Psoas muscle (tissue), 8 donors: Measurements from ENCODE around the gene NBPF12. TPM values are rescaled to one million over a fixed set of nuclear protein-coding genes. Genes with fewer than 3 reads are reported as not detected.
"Not testable (repeated sequence)": the region's sequence is repeated elsewhere in the genome, so short reads cannot be mapped to it uniquely, and the experiment has no call there.

Source experiments
- ATAC-seq, 4 donors: fragments of 200-7000 bp; cut with Tn5 transposase; one replicate each; pipeline ENCODE4 v1.9.1; 2020; ENCODE audit warnings: moderate library complexity in 3 of 4, mild to moderate bottlenecking in 2 of 4
- DNase-seq, 2 donors: peaks; one replicate each; pipeline ENCODE4 v3.0.0-alpha.2; 2020
- H3K27ac ChIP-seq: fragments of 200-600 bp; one replicate; pipeline ENCODE4 v1.8.0; 2022
- H3K27me3 ChIP-seq, 3 donors: fragments of 200-600 bp in 1 of 3; one replicate each; pipeline versions ENCODE4 v1.6.1 to v1.8.0; 2013 to 2022; ENCODE audit warnings: low read length in 2 of 3, mild to moderate bottlenecking in 2 of 3, moderate library complexity in 1 of 3; ENCODE audit not compliant: insufficient read depth in 3 of 3
- H3K36me3 ChIP-seq, 2 donors: fragments of 200-600 bp in 1 of 2; one replicate each; pipeline versions ENCODE4 v1.6.1 to v1.8.0; 2013 to 2022; ENCODE audit warnings: low read depth in 1 of 2, mild to moderate bottlenecking in 1 of 2, moderate library complexity in 1 of 2; ENCODE audit not compliant: insufficient read depth in 1 of 2
- H3K4me1 ChIP-seq: fragments of 200-600 bp; one replicate; pipeline ENCODE4 v1.8.0; 2022
- H3K4me3 ChIP-seq: fragments of 200-600 bp; one replicate; pipeline ENCODE4 v1.8.0; 2022; ENCODE audit warnings: mild to moderate bottlenecking
- H3K9me3 ChIP-seq: fragments of 200-600 bp; one replicate; pipeline ENCODE4 v1.8.0; 2022
- WGBS, 3 donors: extraction: QIAGEN DNeasy Blood & Tissue Kit; methylation state at CpG; one replicate each; pipeline versions ENCODE4 v1.1.6 to v1.1.7; 2013; 5-methylcytosine and 5-hydroxymethylcytosine counted together
- intact Hi-C, 2 donors: fragments of 100-400 bp; cut with DNase I; formaldehyde crosslinking; loops; one replicate each; pipeline versions ENCODE4 v1.11.0 to v1.14.2; 2022
- polyA plus RNA-seq, 3 donors: library from polyadenylated mRNA; stranded (reverse); fragments of 200-250 nt; gene quantifications; one replicate each; pipeline ENCODE4 v1.2.3, GENCODE V29; 2013
- total RNA-seq, 4 donors: library from RNA; stranded (reverse); fragmentation: NEBNext Ultra II Directional in 2 of 4; extraction: Animal tissue kit (Norgen Biotek cat#: 25700) in 2 of 4; gene quantifications; one replicate each; pipeline versions ENCODE4 v1.2.1 to v1.2.4, GENCODE V29; 2021 to 2023
- TF ChIP-seq, protein P1 (sequence below): fragments of 200-600 bp; IDR thresholded peaks from one replicate; pipeline ENCODE4 v1.8.0; 2022; ENCODE audit warnings: antibody characterized with exemption
- donor health status: healthy with polysubstance abuse.
- donor health status: DM: no; HTN: no; CAD: no; lungs with moderate emphysema.
- donor health status: Bipolar disorder and iron deficiency.
- donor health status: healthy.
- donor health status: DM: yes; HTN: yes; CAD: no.
- donor health status: DM: no; HTN: no; CAD: no.
- donor health status: DM: no; HTN: no; CAD: no.
- donor health status: DM: yes; HTN: yes; CAD: no.

The NBPF12 gene
- total and polyA plus RNA-seq, 7 donors: 1.1 to 2.7 (median 2.0) TPM

DNA sequence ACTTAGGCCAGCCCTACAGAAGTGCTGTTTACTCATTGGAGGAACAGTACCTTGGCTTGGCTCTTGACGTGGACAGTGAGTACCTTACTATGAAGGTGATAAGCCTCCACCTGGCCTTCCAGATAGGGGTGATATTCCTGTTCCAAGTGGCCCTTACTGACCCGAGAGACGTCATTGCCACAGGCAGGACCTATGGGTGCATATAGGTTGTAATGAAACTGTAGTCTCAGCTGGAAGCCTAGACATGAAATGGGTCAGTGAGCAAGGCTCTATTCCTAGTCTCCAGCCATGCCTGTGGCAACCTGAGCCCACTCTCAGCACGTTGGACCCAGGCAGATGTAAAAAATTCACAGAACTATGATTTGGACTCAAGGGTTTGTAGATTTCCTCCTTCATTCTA, 48.3 kb downstream of the NBPF12 start:
- H3K36me3 ChIP-seq: peaks cover 0 to 14% of the 10 kb centered on the region in 2 donors
- ATAC-seq, H3K9me3 ChIP-seq, H3K4me1 ChIP-seq, intact Hi-C loops, H3K27me3 ChIP-seq, H3K4me3 ChIP-seq, H3K27ac ChIP-seq, DNase-seq: not testable (repeated sequence)
- WGBS, 3 donors: 85 to 91% (median 89%) methylated on average over 2 of the region's 4 CpGs

- H3K9me3 ChIP-seq, DNase-seq, H3K27ac ChIP-seq, ATAC-seq, H3K4me1 ChIP-seq, H3K27me3 ChIP-seq, H3K4me3 ChIP-seq, intact Hi-C loops: not testable (repeated sequence)
- 68 to 81% (median 76%) methylated on average over 2 of the region's 2 CpGs for WGBS, 3 donors
- peaks cover 0 to 12% of the 10 kb centered on the region in 2 donors for H3K36me3 ChIP-seq
These were observed 49.4 kb downstream of the NBPF12 start for GRCh38 chr1:146987502-146987901.

GRCh38 chr1:146989455-146989854, 51.3 kb downstream of the NBPF12 start:
- WGBS, 3 donors: 92 to 98% (median 92%) methylated on average over 3 of the region's 3 CpGs
- intact Hi-C loops, H3K9me3 ChIP-seq, H3K4me3 ChIP-seq, DNase-seq, H3K4me1 ChIP-seq, H3K27me3 ChIP-seq, ATAC-seq, H3K27ac ChIP-seq: not testable (repeated sequence)
- H3K36me3 ChIP-seq: peaks cover 0 to 10% of the 10 kb centered on the region in 2 donors

GRCh38 chr1:147008495-147008894, 70.4 kb downstream of the NBPF12 start:
- H3K4me3 ChIP-seq, intact Hi-C loops, H3K36me3 ChIP-seq, H3K4me1 ChIP-seq, H3K27ac ChIP-seq, ATAC-seq, DNase-seq, H3K27me3 ChIP-seq, H3K9me3 ChIP-seq: not testable (repeated sequence)
- 83% methylated on average over 1 of the region's 1 CpG; no CpG with 5 or more reads in 2 of the 3 donors for WGBS, 3 donors

- H3K4me1 ChIP-seq, ATAC-seq, H3K9me3 ChIP-seq, intact Hi-C loops, H3K4me3 ChIP-seq, DNase-seq, H3K36me3 ChIP-seq, H3K27ac ChIP-seq: not testable (repeated sequence)
- 54 to 77% (median 60%) methylated on average over 4 of the region's 4 CpGs for WGBS, 3 donors
- peaks cover 0 to 11% (median 0%) of the 10 kb centered on the region in 3 donors for H3K27me3 ChIP-seq
These were observed 88.9 kb downstream of the NBPF12 start for GRCh38 chr1:147026975-147027374.

- DNase-seq, H3K9me3 ChIP-seq, H3K27me3 ChIP-seq, H3K36me3 ChIP-seq, H3K4me1 ChIP-seq, H3K27ac ChIP-seq, intact Hi-C loops, H3K4me3 ChIP-seq: not testable (repeated sequence)
- peak in 2 of 4 donors; percentile 54 to 76 for ATAC-seq
- 64 to 80% (median 69%) methylated on average over 3 to 4 of the region's 4 CpGs for WGBS, 3 donors
These were observed 92.0 kb downstream of the NBPF12 start for GRCh38 chr1:147030066-147030653.

DNA sequence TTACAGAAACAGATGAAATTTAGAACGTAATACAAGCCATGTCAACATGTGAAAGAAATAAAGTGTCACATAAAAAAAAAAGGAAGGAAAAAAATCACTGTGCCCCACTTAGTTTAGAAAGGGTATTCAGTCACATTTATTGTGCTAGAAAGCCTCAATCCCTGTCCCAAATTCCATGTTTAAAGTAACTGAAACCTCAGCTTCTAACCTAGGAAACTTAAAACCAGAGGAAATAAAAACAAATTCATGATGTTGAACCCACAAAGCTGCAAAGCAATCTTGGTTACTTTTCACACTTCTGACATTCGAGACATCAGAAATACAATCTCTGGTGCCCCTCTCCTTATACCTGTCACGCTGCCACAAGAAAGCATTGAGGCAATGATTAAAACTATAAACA, 101.8 kb downstream of the NBPF12 start:
- no peak for DNase-seq
- no peak for ATAC-seq
- H3K4me1 ChIP-seq: no peaks in the 10 kb centered on the region
- TF ChIP-seq, protein P1, sequence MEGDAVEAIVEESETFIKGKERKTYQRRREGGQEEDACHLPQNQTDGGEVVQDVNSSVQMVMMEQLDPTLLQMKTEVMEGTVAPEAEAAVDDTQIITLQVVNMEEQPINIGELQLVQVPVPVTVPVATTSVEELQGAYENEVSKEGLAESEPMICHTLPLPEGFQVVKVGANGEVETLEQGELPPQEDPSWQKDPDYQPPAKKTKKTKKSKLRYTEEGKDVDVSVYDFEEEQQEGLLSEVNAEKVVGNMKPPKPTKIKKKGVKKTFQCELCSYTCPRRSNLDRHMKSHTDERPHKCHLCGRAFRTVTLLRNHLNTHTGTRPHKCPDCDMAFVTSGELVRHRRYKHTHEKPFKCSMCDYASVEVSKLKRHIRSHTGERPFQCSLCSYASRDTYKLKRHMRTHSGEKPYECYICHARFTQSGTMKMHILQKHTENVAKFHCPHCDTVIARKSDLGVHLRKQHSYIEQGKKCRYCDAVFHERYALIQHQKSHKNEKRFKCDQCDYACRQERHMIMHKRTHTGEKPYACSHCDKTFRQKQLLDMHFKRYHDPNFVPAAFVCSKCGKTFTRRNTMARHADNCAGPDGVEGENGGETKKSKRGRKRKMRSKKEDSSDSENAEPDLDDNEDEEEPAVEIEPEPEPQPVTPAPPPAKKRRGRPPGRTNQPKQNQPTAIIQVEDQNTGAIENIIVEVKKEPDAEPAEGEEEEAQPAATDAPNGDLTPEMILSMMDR: no peak
- intact Hi-C loops: no loop called here
- 29 to 37% (median 30%) methylated on average over 2 to 3 of the region's 3 CpGs for WGBS, 3 donors
- no peaks in the 10 kb centered on the region for H3K9me3 ChIP-seq
- no peaks in the 10 kb centered on the region for H3K36me3 ChIP-seq
- no peak overlapping the region for H3K27ac ChIP-seq
- H3K4me3 ChIP-seq: no peak overlapping the region
- no peaks in the 10 kb centered on the region for H3K27me3 ChIP-seq

- H3K9me3 ChIP-seq, DNase-seq, intact Hi-C loops, H3K4me3 ChIP-seq, H3K4me1 ChIP-seq, ATAC-seq, H3K36me3 ChIP-seq, H3K27me3 ChIP-seq, H3K27ac ChIP-seq: not testable (repeated sequence)
- 60 to 72% (median 69%) methylated on average over 3 of the region's 3 CpGs for WGBS, 3 donors
These were observed 104.8 kb downstream of the NBPF12 start for GRCh38 chr1:147042891-147043290.

DNA sequence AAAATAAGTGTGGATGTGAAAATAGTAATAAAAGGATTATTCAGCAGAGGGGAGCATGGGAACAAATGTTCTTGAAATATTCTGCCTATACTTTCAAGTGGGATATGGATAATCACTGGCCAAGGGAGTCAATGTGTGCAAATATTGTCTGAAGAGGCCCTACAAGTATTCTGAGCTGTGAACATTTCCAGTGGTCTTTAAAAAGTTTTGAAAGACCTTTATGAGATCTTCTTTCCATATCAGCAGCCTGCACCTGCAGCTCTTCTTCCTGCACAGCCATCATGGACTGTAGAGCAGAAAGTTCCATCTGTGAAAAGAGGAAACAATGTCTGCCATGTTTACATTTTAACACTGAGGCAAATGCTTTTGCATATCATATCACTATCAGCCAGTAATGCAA, 106.4 kb downstream of the NBPF12 start:
- ATAC-seq, H3K27me3 ChIP-seq: not testable (repeated sequence)

More for the DNA sequence above, 106.4 kb downstream of the NBPF12 start:
- DNase-seq, H3K4me3 ChIP-seq, H3K36me3 ChIP-seq, H3K9me3 ChIP-seq, H3K27ac ChIP-seq, intact Hi-C loops, H3K4me1 ChIP-seq: not testable (repeated sequence)
